HG02840 (cell line): ENCODE results near the gene DDX60.
"Not testable (repeated sequence)": the region's sequence is repeated elsewhere in the genome, so short reads cannot be mapped to it uniquely, and the experiment has no call there.

Experiments
- ATAC-seq: cut with Tn5 transposase; IDR thresholded peaks from one replicate; pipeline ENCODE4 v1.9.1; 2021; ENCODE audit warnings: mild to moderate bottlenecking, moderate library complexity, moderate number of reproducible peaks; ENCODE audit not compliant: unreplicated experiment, low FRiP score

DDX60 gene, protein sequence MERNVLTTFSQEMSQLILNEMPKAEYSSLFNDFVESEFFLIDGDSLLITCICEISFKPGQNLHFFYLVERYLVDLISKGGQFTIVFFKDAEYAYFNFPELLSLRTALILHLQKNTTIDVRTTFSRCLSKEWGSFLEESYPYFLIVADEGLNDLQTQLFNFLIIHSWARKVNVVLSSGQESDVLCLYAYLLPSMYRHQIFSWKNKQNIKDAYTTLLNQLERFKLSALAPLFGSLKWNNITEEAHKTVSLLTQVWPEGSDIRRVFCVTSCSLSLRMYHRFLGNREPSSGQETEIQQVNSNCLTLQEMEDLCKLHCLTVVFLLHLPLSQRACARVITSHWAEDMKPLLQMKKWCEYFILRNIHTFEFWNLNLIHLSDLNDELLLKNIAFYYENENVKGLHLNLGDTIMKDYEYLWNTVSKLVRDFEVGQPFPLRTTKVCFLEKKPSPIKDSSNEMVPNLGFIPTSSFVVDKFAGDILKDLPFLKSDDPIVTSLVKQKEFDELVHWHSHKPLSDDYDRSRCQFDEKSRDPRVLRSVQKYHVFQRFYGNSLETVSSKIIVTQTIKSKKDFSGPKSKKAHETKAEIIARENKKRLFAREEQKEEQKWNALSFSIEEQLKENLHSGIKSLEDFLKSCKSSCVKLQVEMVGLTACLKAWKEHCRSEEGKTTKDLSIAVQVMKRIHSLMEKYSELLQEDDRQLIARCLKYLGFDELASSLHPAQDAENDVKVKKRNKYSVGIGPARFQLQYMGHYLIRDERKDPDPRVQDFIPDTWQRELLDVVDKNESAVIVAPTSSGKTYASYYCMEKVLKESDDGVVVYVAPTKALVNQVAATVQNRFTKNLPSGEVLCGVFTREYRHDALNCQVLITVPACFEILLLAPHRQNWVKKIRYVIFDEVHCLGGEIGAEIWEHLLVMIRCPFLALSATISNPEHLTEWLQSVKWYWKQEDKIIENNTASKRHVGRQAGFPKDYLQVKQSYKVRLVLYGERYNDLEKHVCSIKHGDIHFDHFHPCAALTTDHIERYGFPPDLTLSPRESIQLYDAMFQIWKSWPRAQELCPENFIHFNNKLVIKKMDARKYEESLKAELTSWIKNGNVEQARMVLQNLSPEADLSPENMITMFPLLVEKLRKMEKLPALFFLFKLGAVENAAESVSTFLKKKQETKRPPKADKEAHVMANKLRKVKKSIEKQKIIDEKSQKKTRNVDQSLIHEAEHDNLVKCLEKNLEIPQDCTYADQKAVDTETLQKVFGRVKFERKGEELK (N-terminal part only)

DNA sequence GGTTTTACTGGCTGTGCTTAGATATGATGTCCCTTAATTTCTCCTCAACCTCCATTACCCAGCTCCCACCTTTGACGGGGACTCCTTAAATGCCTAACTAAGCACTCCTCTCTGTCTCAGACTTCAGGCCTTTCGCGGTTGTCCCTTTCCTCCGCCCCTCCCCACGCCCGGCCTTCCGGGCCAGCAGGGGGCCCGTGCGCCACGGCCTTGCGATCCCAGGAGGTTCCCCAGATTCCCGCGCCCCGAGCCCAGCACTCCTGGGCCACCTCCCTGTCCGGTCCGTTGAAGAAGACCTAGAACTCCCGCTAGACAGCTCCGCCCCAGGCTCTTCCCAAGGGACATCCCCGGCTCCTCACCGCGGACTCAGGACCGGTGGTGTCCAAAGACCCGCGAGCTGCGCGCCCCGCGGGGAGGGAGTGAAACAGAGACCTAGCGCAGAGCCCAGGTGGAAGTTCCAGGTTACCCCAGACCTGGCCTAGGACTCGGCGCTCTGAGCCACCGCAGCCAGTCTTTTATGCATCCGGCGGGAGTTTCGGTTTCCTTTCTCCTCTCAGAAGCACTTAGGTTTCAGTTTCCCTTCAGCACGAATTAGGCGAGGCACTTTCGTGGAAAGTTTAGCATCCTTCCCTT, at the start of gene DDX60:
TSS of gene DDX60 (minus strand) at position 487 of the 630 bp plus-strand sequence. CDS start 7,493 bp downstream, outside the sequence.
- peak; percentile 99 for ATAC-seq

DNA sequence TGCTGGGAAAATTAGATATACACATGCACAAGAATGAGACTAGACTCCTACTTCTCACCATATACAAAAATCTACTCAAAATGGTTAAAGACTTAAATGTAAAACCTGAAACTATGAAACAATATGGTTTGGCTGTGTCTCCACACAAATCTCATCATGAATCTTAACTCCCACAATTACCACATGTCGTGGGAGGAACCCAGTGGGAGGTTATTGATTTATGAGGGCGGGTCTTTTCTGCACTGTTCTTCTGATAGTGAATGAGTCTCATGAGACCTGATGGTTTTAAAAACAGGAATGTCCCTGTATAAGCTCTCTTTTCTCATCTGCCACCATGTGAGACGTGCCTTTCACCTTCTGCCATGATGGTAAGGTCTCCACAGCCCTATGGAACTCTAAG, 48.5 kb upstream of the DDX60 start:
- ATAC-seq, result no peak

DNA sequence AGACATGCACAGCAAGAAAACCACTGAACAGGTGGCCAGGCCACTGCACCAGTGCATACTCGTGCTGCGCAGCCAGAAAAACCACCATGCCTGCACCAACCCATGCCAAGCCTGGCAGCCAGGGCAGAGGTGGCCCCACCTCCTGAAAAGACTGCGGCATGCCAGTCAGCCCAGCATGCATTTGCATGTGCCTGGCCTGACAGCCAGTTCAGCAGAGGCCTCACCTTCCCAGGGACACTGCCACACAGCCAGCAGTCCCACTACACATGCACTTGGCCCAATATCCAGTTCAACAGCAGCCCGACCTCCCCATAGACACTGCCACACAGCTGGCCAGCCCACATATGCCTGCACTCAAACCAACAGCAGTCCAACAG, 43.5 kb upstream of the DDX60 start:
- ATAC-seq, result no peak

DNA sequence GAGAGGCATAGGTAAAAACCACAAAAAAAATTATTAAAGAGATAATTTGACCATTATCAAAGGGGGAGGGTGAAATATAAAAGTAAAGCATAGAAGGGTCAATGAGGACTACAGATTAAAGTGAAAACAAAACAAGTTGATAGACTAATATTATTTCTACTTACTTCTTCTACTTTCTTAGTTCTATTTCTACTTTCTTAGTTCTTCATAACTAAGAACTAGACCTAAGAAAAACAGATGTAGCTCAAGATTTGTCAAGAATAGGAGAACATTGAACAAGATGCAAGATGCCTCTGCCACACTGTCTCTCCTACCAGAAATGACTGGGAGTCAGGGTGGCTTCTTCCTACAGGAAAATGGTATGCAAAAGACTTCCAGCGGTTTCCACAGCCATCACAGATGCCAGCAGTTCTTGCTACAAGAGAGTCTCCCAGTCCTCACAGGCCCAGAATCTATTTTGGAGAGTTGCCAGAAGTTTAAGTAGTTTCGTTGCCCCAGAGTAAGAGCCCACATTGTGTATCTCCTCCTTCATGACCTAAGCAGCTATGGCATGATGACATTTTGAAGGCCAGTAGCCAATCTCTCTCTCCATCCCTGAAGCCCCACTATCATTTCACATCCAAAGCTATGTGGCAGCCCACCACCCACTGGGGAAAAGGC, 42.9 kb upstream of the DDX60 start:
- no peak for ATAC-seq

DNA sequence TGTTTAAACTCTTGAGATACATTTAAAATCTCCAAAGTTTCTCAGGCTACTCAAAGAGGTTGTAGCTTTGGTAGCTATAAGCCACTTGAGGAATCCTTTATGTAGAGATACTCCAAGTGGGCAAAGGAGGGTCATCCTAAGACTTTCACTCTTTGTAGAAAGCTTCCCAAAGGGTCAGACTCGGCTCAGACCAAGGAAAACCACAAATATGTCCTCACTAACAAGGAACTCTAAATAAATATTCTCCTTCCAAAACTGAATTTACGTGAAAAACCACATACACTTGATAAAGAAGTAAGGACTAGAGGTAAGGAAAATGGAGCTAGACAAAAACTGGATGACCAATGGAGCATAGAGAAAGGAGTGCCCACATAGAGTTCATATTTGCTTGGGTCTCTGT, 41.7 kb upstream of the DDX60 start:
- ATAC-seq, result no peak

DNA sequence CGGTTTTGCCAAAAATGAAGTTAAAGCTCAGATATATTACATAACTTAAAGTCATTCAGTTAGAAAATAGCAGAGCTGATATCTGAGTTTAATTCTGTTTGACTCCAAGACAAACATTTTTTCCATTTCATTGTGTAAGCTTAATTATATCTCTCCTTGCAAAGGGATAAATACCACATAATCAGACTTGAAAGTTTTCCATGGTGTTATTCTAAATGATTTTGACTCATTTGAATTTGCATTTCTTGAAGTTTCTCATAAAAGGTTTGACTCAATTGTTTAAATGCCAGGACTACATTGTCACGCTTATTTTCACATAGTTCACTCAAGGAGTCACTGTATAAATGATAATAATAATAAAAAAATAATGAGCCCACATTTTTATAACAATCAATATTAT, 39.4 kb upstream of the DDX60 start:
- ATAC-seq, result no peak

DNA sequence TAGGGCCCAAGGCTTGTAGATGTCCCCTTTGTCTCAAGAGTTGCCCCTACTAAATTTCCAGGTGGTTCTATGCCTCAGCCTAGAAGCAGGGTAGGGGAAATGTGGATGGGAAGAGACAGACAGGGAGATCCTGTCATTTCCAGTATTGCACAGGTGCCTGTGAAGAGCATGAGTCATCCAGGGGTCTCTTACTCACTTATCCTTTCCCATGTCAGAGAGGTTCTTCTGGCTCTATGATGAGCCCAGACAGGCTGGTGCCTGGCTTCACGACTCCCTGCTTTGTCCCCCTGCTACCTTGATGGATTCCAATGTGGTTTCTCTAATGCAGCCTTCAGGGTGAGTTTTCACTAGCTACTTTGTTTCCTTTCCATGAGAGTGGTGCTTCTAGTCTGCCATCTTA, 35.2 kb upstream of the DDX60 start:
- ATAC-seq, result no peak

DNA sequence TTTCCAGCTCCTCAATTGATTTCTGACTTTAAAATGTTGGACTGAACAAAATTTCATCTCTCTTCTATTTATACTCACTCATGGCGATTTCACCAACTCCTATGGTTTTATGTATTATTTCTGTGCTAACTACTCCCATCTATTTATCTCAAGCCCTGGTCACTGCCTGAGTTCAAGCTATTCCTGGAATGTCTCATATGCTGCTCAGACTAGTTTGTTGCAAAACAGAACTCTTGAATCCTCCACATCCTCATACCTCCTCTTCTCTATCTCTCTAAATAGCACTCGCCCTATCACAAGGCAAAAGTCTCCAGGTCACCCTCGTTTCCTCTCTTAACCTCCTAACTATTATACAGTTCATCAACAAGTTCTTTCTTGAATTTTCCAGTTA, 19.0 kb upstream of the DDX60 start:
- ATAC-seq, result no peak

DNA sequence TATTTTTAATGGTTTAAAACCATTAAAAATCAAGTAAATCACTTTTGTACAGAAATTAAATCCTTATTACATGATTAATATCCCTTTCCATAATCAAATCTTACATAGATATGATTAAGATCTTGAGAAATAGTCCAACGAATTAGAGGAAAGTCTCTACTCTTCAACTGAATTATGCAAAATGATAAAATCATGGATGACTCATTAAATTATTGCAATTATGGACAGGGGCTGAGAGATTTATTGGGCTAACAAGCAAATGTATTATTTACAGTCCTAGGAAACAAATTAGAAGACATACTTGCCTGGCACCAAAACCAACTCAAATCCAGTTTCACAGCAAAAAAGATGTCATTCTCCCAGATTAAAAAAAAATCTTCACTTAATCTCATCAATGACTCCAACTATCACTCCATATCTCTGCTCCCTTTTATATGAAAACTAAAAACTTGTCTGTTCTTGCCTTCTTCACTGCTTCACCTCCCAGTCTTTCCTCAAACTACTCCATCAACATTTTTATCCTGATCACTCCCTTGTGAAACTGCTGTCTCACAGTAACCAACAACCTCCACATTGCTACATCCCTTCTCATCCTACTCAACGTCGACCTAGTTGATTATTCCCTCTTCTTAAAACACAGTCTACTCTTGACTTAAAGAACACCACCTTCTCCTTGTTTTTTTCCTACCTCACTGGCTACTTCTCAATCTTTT, 18.4 kb upstream of the DDX60 start:
- ATAC-seq, result no peak

DNA sequence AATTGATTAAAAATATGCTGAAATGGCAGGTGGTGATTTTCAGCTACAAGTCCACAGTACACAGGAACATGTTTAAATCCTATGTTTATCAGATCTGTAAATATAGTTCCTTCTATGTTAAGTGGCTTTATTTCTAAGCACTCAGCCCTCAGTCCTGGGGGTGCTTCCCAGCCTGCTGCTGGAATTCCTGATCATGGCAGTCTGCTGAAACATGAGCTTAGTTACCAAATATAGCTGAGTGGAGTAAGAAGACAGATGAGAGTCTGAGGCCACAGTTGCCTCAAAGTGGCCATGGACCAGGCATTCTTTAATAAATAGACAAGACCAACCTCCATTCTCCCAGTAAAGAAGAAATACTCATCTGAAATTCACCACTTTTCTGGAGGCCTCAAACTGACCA, 17.1 kb upstream of the DDX60 start:
- no peak for ATAC-seq

DNA sequence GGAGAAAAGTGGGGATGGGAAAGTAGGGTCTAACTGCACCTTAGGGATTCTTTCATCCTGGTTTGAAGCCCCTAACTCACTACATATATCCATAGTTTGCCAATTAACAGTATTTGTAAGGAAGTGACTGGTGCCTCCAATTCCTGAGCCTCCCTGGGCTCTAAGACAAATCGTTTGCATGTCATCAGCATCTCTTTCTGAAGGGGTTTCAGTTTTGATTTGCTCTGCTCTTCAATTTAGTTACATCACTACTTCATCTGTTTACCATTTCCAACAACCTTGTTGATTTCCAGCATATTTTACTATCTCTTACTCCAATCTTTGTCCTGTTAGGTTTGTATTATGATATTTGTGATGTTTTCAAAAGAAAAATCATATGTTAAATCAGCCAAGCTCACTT, 15.5 kb upstream of the DDX60 start:
- no peak for ATAC-seq

DNA sequence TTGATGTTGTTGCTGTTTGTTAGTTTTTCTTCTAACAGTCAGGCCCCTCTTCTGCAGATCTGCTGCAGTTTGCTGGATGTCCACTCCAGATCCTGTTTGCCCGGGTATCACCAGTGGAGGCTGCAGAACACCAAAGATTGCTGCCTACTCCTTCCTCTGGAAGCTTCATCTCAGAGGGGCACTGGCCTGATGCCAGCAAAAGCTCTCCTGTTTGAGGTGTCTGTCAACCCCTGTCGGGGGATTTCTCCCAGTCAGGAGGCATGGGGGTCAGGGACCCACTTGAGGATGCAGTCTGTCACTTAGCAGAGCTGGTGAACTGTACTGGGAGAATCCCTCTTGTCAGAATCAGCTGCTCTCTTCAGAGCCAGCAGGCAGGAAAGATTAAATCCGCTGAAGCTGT, 12.0 kb upstream of the DDX60 start:
- ATAC-seq, result not testable (repeated sequence)

DNA sequence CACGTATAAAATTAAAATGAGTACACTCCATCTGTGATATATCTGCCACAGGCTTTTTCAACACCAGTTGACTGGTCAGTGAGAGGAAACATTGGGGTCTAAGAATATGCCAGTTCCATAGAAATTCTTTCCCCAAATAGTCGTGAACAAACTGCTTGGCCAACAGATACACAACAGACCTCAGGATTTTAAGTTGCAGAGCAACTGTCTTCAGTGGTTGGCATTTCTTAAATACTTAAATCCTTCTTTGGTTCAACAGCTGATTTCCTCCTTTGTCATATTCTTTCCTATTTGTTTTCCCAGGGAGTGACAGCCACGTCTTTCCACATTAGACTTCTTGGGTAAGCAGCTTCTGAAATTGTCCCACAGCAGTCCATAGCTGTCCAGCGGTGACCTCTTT, 7.0 kb upstream of the DDX60 start:
- no peak for ATAC-seq

DNA sequence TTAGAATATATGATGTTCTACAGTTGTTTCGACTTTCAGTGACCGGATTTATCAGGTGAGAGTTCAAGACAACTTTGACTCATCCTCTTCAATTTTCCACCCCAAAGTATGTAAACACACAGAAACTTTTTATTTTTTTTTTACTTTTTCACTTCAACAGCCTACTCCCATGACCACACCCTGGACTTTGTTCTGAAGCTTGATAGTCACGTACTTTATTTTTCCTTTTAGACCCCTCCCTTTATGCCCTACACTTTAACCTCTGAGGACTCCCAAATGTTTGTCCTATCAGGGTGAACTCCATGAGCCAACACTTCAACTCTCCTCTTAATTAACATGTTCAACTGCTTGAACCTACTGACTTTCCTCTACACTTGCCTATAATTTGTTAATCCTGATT, 2.5 kb upstream of the DDX60 start:
- no peak for ATAC-seq

DNA sequence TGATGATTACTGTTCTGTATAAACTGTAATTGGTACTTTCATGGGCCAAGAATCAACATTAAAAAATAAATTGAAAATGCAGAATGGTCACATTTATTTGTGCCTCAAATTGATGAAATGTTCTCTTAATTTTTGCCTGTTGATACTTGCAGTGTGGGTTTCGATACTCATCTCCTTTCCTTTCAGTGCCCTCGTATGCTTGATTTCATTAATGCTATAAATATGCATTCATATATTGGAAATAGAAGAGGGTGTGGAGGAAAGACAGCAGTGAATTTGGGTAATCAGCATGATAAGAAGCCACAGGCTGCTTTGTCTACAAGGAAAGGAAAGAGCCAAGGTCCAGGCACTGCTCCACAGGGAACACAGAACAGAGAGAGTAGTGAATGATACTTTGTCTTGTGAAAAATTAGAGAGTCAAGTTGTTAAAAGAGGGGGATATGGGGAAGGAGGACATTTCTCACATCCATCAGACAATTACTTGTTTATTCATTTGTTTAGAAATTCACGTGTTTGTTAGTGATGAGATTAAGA, 1.0 kb upstream of the DDX60 start:
- no peak for ATAC-seq

DNA sequence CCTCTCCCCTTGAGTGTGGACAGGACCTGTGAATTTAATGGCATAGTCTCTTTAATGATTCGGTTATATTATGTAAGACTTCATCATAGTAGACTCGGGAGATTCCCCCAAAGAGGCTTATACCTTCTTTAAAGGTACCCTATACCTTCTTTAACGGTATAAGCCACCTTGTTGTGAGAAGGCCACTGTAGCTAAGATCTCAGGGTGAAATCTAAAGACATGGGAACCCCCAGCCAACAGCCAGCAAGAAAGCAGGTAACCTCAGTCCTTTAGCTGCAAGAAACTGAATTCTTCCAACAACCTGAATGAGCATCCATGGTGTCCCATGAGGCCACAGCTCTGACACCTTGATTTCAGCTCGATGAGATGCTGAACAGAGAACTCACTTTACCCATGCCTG, 931 bp downstream of the DDX60 start:
- ATAC-seq, result no peak

DNA sequence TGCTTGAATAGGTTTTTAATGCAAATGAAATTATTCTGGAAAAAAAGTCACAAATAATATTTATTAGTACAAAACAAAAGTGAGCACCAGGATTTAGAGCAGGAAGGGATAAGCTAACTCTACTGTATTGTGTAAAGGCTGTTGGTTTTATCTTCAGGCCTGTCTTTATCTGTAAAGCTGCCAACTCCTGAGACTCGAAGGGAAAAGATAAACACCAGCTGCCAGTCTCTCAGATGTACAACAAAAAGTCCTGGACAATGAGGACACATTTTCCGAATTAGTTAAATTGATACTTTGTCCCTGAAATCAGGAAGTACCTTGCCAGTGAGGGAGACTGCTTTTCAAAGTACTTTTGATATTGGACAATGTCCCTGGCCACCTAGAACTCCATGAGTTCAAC, 8.8 kb downstream of the DDX60 start:
- no peak for ATAC-seq

DNA sequence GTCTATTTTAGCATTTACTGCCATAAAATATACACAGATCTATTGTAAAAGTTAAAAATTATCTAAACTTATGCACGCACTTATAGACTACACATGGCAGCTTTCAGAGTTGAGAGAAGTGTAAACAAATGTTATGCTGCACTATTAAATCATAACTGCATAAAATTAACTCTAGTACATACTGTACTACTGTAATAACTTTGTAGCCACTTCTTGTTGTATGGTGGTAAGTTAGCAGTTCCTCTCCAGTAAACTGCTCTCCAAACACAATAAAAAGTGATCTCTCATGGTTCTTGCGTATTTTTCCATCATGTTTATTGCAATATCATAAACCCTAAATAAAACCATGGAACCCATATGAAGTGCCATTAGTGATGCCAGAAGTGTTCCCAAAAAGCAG, 9.6 kb downstream of the DDX60 start:
- ATAC-seq, result no peak

DNA sequence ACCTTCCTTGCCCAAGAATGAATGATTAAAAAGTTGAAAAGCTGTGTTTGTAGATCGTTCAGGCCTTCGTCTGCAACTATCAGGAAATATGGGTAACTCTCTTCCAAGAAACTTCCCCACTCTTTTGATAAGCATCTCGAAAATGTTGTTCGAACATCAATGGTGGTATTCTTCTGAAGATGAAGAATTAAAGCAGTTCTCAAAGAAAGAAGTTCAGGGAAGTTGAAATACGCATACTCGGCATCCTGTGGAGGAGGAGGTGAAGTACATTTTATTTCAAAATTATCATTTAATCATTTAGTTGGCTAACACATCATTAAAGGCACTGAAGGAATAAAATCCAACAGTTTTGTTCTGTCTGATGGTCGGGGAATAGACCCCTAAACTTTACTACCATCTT, 12.1 kb downstream of the DDX60 start:
- no peak for ATAC-seq
